Coronary artery (tissue), 2 donors: ENCODE data around the gene RASAL3.
A peak's percentile ranks its signal among the peaks of the same experiment; 100 is the strongest.

Experiments used
- DNase-seq: peaks from one replicate; pipeline ENCODE4 v3.0.0-alpha.2; 2017; ENCODE audit warnings: low spot score
- H3K27ac ChIP-seq, 2 donors: fragments of 200-600 bp; sonication (generic); one replicate each; pipeline ENCODE4 v1.5.1; 2016 to 2019
- H3K4me3 ChIP-seq: fragments of 200-600 bp; sonication (generic); 2 replicates; pipeline ENCODE4 v1.5.1; 2016; ENCODE audit warnings: mild to moderate bottlenecking, moderate library complexity
- CTCF ChIP-seq: fragments of 200-600 bp; sonication (generic); IDR thresholded peaks from one replicate; pipeline ENCODE4 v1.5.1; 2019; ENCODE audit warnings: antibody characterized with exemption

Gene RASAL3

GRCh38 chr19:15456871-15457700 lies 7.3 kb downstream of the RASAL3 start:
- no peak for TF ChIP-seq CTCF
- Histone ChIP-seq H3K27ac (no peak overlapping the region), H3K4me3 (peak overlapping the region; percentile 58)
- no peak for DNase-seq

- Histone ChIP-seq H3K27ac (no peak overlapping the region), H3K4me3 (no peak overlapping the region)
- no peak for TF ChIP-seq CTCF
- DNase-seq: no peak
Measured at GRCh38 chr19:15456441-15456840, 7.9 kb downstream of the RASAL3 start.

- no peak overlapping the region for H3K27ac ChIP-seq
- no peak for DNase-seq
- no peak overlapping the region for H3K4me3 ChIP-seq
- no peak for TF ChIP-seq CTCF
Measured at GRCh38 chr19:15455996-15456395, 8.3 kb downstream of the RASAL3 start.

- DNase-seq: peak; percentile 69
- no peak for TF ChIP-seq CTCF
- Histone ChIP-seq H3K4me3 (no peak overlapping the region), H3K27ac (no peak overlapping the region)
Measured at GRCh38 chr19:15453906-15454860, 10.2 kb downstream of the RASAL3 start.

GRCh38 chr19:15453091-15453578 lies 11.2 kb downstream of the RASAL3 start:
- no peak for TF ChIP-seq CTCF
- H3K27ac ChIP-seq: peak overlapping the region; percentile 19 to 83
- H3K4me3 ChIP-seq: peak overlapping the region; percentile 71
- DNase-seq: peak; percentile 71

- H3K27ac ChIP-seq: peak overlapping the region; percentile 19 to 83
- no peak for TF ChIP-seq CTCF
- DNase-seq: peak; percentile 92
- H3K4me3 ChIP-seq: peak overlapping the region; percentile 71
Measured at GRCh38 chr19:15452111-15453047, 12.0 kb downstream of the RASAL3 start.
